Measurements from ENCODE around the gene ACSS2.
A peak's percentile ranks its signal among the peaks of the same experiment; 100 is the strongest.
"Not testable (repeated sequence)": the region's sequence is repeated elsewhere in the genome, so short reads cannot be mapped to it uniquely, and the experiment has no call there.

ACSS2 gene

GRCh38 chr20:34874094-34874654 is 2.2 kb upstream of the ACSS2 start:
- DNase-seq (ENCODE audit: low read depth, low spot score): peak; percentile 73

DNA sequence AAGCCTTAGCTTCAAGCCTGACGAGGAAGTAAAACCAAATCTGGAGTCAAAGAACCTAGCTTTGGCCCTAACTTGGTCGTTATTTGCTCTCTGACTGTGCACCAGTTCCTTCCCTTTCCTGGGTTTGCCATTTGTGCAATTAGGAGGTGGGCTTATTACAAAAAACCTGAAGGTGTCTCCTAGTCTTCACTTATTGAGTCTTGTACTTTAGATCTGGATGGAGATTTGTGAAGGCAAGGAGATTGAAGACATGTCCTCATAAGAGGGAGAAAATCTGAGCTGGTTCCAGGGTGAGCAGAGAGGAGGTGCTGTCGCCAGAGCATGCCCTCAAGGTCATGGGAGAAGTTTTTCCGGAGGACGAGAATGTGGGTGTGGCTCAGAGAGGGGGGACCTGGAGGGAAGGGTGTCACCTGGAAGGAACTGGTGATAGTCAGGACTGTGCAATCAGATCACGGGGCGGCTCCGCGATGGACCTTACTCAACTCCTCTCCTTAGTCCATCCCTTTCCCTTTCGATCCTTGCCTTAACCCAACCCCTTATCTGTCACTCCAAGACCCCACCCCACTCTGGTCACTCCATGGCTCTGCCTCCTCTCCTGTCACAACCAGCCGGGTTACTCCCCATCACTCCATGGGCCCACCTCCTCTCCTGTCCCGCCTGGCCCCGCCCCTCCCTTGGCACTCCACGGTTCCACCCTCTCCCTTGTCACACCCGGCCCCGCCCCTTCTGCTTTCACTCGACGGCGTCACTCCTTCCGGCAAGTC is 588 bp upstream of the ACSS2 start:
- DNase-seq (ENCODE audit: low read depth, low spot score): peak; percentile 97

GRCh38 chr20:34880215-34880850 is 3.9 kb downstream of the ACSS2 start:
- DNase-seq (ENCODE audit: low read depth, low spot score): no peak

- not testable (repeated sequence) for DNase-seq (ENCODE audit: low read depth, low spot score)
Measured at GRCh38 chr20:34880971-34881370, 4.6 kb downstream of the ACSS2 start.

DNA sequence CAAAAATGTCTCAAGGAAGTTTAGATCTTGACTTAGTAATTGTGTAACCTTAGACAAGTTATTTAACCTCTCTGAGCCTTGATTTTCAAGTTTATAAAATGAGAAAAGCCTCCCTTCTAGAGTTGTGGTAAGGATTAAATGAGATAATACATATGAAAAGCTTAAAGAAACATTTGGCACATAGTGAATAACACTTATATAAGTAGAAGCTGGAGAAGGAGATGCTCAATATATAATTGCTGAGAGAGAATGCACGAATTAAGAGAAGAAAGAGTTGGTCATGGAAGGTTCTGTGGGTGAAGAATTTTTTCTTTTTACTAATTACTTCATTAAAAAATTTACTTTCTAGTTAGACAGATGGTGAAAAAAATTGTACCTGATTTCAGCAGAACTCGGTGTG is 5.3 kb downstream of the ACSS2 start:
- DNase-seq (ENCODE audit: low read depth, low spot score): no peak

DNA sequence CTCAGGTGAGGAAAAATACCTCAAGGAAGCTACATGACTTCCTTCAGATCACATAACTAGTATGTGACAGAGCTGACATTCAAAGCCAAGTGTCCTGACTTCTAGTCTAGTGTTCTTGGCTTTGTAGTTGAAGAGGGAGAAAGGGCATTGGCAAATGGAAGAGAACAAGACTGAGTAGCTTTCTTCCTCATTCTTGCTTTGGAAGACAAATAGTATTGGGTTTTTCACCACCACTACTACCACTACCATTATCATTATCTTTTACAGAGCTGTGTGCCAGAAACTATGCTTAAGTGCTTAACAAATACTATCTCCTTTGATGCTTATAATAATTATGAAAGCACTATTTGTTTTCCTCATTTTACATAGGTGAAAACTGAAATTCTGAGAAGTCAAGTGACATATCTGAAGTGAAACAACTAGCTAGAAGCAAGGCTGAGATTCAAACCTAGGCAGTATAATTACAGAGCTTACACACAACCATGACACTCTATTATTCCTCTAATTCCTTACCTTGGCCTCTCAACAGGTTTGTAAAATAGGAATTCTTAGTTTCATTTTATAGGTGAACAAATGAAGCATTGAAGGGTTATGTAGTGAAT is 6.8 kb downstream of the ACSS2 start:
- no peak for DNase-seq (ENCODE audit: low read depth, low spot score)

DNA sequence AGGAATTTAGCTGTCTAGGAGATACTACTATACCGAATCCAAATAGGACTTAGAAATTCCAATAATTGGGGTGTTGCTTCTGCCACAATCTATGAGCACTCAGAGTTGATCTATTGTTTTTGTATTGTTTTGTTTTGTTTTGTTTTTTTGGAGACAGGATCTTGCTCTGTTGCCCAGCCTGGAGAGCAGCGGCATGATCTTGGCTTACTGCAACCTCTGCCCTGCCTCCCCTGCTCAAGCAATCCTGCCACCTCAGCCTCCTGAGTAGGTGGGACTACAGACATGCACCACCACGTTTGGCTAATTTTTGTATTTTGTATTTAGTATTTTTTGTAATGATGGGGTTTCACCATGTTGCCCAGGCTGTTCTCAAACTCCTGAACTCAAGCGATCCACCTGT is 7.4 kb downstream of the ACSS2 start:
- DNase-seq (ENCODE audit: low read depth, low spot score): no peak

DNA sequence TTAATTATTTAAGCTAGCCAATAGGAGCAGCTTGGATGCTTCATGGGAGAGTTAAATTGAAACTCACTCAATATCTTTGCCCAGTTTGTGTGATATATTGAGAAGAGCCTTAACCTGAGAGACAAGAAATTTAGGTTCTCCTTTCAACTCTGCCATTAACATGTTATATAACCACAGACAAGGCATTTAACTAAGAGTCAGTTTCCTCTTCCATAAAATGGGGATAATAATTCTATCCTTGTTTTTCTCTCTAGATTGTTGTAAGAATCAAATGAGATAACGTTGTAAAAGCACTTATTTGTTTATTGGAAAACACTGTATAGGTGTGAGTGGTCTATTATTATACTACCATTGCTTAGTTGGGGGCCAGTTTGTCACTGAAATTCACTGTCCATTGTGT is 7.8 kb downstream of the ACSS2 start:
- DNase-seq (ENCODE audit: low read depth, low spot score): no peak

DNA sequence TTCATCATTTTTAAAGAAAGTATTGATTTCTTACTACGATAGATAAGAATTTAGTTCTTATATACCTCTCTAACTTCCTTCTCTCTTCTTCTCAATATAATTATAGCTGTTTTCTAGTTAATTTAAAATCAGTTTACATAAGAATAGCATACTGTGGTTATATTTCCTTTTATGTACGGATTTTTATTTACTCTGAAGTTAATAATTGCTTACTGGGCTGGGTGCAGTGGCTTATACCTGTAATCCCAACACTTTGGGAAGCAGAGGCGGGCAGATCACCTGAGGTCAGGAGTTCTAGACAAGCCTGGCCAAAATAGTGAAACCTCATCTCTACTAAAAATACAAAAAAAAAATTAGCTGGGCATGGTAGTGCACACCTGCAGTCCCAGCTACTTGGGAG is 9.7 kb downstream of the ACSS2 start:
- no peak for DNase-seq (ENCODE audit: low read depth, low spot score)

DNA sequence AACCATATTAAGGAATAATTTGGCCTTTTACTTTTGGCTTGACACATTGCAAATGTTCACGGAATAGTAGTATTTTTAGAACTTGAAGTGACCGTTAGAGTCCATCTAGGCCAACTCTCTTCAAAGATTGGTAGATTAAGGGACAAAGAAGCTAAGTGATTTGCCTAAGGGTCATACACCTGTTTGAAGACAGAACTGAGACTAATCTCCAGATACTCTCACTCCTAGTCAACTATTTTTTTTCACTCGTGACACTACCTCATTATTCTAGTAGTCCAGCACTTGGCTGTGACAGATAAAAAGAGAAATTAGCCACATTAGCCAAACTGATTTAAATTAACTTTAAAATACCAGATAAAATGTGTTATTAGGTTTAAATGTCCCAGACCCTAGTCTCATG is 10.6 kb downstream of the ACSS2 start:
- no peak for DNase-seq (ENCODE audit: low read depth, low spot score)

GRCh38 chr20:34888468-34888867 is 12.1 kb downstream of the ACSS2 start:
- no peak for DNase-seq (ENCODE audit: low read depth, low spot score)

GRCh38 chr20:34891166-34892062 is 15.0 kb downstream of the ACSS2 start:
- DNase-seq (ENCODE audit: low read depth, low spot score): no peak

DNA sequence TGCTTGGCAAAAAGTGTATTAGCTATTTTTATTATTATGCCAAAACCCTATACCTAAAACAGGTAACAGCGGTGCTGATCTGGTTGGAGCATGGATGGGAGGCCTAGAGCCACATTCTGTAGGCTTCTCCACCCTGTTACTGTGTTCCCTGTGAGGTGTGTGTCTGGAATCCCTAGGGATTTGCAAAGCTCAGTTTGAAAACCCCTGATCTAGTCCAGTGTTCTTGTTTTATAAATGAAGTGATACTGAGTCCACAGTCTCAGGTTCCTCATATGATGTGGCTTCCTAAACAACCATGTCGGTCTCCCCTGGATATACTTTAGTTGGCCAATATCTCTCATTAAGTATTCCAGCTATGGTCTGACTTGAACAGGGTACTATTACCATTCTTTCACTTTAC is 16.3 kb downstream of the ACSS2 start:
- no peak for DNase-seq (ENCODE audit: low read depth, low spot score)

GRCh38 chr20:34894723-34895122 is 18.3 kb downstream of the ACSS2 start:
- DNase-seq (ENCODE audit: low read depth, low spot score): no peak

GRCh38 chr20:34895465-34895864 is 19.1 kb downstream of the ACSS2 start:
- DNase-seq (ENCODE audit: low read depth, low spot score): no peak

DNA sequence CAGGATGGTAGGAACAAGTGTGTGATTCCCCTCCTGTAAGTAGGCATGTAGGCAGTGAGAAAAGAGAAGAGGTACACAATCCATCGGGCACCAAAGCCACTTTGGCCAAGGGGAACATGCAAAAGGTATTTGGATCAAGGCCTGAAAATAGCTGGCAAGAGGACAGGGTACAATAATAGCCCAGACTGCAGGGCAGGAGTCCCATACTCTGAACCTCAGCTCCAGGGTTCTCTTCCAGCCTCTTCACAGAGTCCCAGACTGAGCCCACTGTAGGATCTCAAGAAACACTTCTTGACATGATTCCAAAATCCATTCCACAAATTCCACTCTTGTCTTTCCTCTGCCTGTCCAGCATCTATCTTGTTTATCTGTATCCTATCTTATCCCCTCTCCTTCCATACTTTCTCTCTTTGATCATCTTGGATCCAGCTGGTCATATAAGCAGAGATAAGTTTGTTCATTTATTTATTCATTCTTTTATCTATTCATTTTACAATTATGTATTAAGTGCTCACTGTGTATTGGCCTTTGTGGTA is 19.7 kb downstream of the ACSS2 start:
- no peak for DNase-seq (ENCODE audit: low read depth, low spot score)

DNA sequence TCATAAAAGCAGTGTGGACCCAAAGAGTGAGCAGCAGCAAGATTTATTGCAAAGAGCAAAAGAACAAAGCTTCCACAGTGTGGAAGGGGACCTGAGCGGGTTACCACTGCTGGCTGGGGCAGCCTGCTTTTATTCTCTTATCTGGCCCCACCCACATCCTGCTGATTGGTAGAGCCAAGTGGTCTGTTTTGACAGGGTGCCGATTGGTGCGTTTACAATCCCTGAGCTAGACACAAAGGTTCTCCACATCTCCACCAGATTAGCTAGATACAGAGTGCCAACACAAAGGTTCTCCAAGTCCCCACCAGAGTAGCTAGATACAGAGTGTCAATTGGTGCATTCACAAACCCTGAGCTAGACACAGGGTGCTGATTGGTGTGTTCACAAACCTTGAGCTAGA is 21.7 kb downstream of the ACSS2 start:
- DNase-seq (ENCODE audit: low read depth, low spot score): not testable (repeated sequence)

- DNase-seq (ENCODE audit: low read depth, low spot score): not testable (repeated sequence)
Measured at GRCh38 chr20:34898731-34899130, 22.3 kb downstream of the ACSS2 start.

GRCh38 chr20:34904202-34904621 is 27.8 kb downstream of the ACSS2 start:
- no peak for DNase-seq (ENCODE audit: low read depth, low spot score)

DNA sequence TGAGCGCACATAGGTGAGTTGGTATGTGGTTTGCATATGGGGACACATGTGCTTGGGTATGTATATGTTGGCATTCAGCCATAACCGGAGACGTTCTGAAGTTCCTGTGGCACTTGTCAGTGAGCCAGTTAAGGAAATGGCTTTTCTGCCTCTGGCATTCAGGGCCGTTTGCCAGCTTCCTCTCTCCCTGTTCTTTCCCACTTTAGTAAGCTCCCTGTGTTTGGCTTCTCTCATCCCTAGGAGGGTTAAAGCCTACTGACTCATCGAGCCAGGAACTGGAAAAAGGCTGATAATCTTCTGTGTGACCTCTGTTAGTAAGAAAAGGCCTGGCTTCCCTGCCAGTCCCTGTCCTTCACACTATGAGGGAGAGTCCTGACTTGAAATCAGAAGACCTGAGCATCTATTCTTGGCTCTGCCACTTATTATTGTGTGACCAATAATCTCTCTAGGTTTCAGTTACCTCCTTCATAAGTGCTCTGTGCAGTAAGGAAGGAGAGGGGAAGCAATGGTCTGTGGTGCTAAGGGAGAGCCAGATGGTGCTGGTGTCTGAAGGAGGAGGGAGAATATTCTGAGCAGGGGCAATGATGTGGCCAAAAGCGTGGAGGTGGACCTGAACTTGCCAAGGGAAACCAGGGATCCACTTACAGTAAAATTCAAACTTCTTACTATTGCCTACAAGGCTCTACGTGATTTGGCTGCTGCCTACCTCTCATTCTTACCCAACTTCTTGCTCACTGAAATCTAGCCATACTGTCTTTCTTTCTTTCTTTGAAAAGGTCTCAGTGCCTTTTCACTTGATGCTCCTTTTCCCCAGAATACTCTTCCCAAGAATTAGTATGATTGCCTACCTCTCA is 31.4 kb downstream of the ACSS2 start:
- peak; percentile 45 for DNase-seq (ENCODE audit: low read depth, low spot score)
